Type B pancreatic cell (in vitro differentiated cells): ENCODE measurements around the gene SNRNP48. TPM values are rescaled to one million over a fixed set of nuclear protein-coding genes. Genes with fewer than 3 reads are reported as not detected.

ENCODE experiments used
- DNase-seq: peaks from one replicate; pipeline ENCODE4 v3.0.0; 2021; ENCODE audit warnings: mixed read lengths; ENCODE audit not compliant: unreplicated experiment; ENCODE audit errors: extremely low spot score
- H3K27ac Mint-ChIP-seq: 2 replicates; pipeline ENCODE4 v1.8.0; 2021; ENCODE audit warnings: mild to moderate bottlenecking, mixed read lengths
- H3K27me3 Mint-ChIP-seq: 2 replicates; pipeline ENCODE4 v1.8.0; 2021; ENCODE audit warnings: mixed read lengths
- H3K36me3 Mint-ChIP-seq: 2 replicates; pipeline ENCODE4 v1.8.0; 2021; ENCODE audit warnings: mixed read lengths
- H3K4me1 Mint-ChIP-seq: one replicate; pipeline ENCODE4 v1.8.0; 2021; ENCODE audit warnings: mixed read lengths; ENCODE audit not compliant: unreplicated experiment
- H3K4me3 Mint-ChIP-seq: 2 replicates; pipeline ENCODE4 v1.8.0; 2021; ENCODE audit warnings: mild to moderate bottlenecking, mixed read lengths
- H3K9me3 Mint-ChIP-seq: 2 replicates; pipeline ENCODE4 v1.8.0; 2021; ENCODE audit warnings: mixed read lengths
- total RNA-seq: library from RNA; stranded (reverse); gene quantifications from 2 replicates; pipeline ENCODE4 v1.2.1, GENCODE V29; 2021; ENCODE audit warnings: low replicate concordance
- TF ChIP-seq, protein P1 (sequence below): fragments of 200-600 bp; sonication (generic); conservative IDR thresholded peaks from 2 replicates; pipeline ENCODE4 v1.5.0; 2021; ENCODE audit warnings: antibody characterized with exemption, mild to moderate bottlenecking

The SNRNP48 gene
- total RNA-seq, 1 donor from 2014 or later: 21.5 TPM

DNA sequence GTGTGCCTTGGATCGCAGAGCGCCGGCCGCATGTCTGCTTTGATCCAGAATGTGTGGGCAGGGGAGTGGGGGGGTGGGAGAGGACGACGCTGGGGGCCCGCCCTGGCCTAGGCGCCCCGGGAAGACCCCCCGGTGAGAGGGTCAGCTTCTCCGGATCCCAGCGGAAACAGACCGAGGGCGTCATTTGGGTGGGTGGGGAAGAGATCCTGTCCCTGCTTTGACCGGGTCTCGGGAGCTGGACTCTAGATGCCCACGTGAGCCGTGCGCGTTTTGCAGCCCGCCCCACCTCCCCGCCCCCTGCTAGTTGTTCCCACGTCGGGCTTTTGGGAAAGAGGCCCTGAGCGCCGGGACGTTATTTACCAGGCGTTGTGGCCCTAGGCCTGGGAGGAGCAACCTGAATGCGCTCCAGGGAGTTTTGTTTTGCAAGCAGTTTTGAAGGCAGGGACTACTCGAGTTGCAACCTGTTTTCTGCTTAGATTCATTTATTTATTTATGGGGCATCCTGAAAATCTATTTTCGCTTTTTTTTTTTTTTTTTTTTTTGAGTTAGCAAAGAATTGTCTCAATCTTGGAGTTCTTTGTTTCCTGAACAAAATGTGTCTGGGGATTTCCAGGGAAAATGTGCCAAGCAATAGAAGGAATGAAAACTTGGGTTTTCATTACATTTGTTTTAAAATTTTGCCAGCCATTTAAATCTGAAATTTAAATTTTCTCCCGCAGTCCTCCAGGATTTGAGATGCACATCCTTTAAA is 46.9 kb upstream of the SNRNP48 start:
- Mint-ChIP-seq H3K4me3 (peak overlapping the region; percentile 92), H3K27me3 (peaks cover 9% of the 10 kb centered on the region), H3K27ac (peak overlapping the region; percentile 98), H3K9me3 (no peaks in the 10 kb centered on the region), H3K36me3 (peaks cover 19% of the 10 kb centered on the region), H3K4me1 (peaks cover 33% of the 10 kb centered on the region)
- TF ChIP-seq, protein P1, sequence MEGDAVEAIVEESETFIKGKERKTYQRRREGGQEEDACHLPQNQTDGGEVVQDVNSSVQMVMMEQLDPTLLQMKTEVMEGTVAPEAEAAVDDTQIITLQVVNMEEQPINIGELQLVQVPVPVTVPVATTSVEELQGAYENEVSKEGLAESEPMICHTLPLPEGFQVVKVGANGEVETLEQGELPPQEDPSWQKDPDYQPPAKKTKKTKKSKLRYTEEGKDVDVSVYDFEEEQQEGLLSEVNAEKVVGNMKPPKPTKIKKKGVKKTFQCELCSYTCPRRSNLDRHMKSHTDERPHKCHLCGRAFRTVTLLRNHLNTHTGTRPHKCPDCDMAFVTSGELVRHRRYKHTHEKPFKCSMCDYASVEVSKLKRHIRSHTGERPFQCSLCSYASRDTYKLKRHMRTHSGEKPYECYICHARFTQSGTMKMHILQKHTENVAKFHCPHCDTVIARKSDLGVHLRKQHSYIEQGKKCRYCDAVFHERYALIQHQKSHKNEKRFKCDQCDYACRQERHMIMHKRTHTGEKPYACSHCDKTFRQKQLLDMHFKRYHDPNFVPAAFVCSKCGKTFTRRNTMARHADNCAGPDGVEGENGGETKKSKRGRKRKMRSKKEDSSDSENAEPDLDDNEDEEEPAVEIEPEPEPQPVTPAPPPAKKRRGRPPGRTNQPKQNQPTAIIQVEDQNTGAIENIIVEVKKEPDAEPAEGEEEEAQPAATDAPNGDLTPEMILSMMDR: no peak
- no peak for DNase-seq

DNA sequence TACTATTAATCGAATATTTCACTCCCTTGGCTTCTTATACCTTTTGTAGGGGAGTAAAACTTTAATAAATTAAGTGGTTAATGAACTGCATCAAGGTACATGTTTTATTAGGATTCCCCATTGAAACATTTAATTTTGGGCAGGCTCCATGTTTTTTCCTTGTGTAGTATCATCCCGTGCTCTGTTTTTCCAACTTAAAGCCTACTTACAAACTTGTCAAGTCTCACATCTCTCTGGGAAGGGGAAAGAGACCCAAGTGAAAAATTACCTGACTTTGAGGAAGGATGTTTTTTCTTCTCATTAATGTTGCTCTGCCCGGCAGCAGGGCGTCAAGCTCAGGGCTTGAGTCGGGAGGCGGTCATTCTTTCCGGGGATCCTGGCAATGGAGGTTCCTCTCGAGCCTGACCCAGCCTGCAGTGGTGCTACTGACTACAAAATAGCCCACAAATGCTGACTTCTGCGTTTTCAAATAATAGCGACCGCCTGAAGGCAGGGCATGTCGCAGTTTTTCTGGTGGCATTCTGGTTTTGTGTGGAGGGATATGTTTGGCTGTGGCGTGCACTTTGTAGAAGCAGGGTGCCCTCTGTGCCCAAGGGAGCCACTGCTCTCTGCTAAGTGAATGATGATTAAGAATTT is 46.1 kb upstream of the SNRNP48 start:
- Mint-ChIP-seq H3K9me3 (no peaks in the 10 kb centered on the region), H3K4me3 (peak overlapping the region; percentile 92), H3K27me3 (peaks cover 4% of the 10 kb centered on the region), H3K4me1 (peaks cover 33% of the 10 kb centered on the region), H3K27ac (peak overlapping the region; percentile 94), H3K36me3 (peaks cover 26% of the 10 kb centered on the region)
- no peak for DNase-seq
- TF ChIP-seq, protein P1: no peak

GRCh38 chr6:7544597-7544996 is 45.4 kb upstream of the SNRNP48 start:
- TF ChIP-seq, protein P1: no peak
- H3K36me3 Mint-ChIP-seq: peaks cover 29% of the 10 kb centered on the region
- H3K4me1 Mint-ChIP-seq: peaks cover 37% of the 10 kb centered on the region
- peak overlapping the region; percentile 94 for H3K27ac Mint-ChIP-seq
- no peaks in the 10 kb centered on the region for H3K9me3 Mint-ChIP-seq
- no peak for DNase-seq
- peaks cover 4% of the 10 kb centered on the region for H3K27me3 Mint-ChIP-seq
- H3K4me3 Mint-ChIP-seq: peak overlapping the region; percentile 92

DNA sequence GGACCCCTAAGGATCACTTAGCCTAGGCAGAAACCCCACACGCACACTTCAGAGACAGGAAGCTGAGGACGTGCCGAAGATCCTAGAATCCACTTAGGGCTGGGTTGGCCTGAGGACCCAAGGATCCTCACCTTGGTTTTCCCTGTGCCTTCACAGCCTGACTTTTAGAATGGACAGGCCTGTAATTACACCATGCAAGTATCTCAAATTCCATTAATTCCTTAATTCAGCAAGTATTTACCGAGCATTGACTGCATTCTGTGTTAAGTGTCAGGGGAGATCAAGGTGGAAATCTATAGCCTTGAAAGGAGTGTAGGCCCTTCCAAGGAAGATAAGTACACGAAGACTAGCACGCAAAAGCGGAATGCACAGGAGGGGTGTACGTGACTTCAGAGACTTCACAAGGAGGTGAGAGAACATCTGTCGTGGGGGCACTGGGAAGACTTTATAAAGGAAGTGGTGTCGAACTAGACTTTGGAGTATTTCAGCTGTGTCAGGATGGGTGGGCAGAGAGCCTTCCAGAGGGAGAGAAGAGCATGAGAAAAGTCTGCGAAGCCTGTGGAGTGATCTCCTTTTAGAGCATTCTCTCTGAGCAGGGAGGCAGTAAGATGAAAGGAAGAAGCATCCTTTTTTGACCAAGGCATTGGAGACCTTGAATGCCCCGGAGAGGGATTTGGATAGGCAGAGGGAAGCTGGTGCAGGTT is 44.5 kb upstream of the SNRNP48 start:
- Mint-ChIP-seq H3K27me3 (peaks cover 4% of the 10 kb centered on the region), H3K4me3 (peak overlapping the region; percentile 92), H3K4me1 (peaks cover 37% of the 10 kb centered on the region), H3K9me3 (no peaks in the 10 kb centered on the region), H3K36me3 (peaks cover 31% of the 10 kb centered on the region), H3K27ac (peak overlapping the region; percentile 91)
- DNase-seq: no peak
- TF ChIP-seq, protein P1: no peak

- H3K4me3 Mint-ChIP-seq: peak overlapping the region; percentile 92
- no peak for DNase-seq
- H3K36me3 Mint-ChIP-seq: peaks cover 31% of the 10 kb centered on the region
- peaks cover 4% of the 10 kb centered on the region for H3K27me3 Mint-ChIP-seq
- peaks cover 37% of the 10 kb centered on the region for H3K4me1 Mint-ChIP-seq
- H3K9me3 Mint-ChIP-seq: no peaks in the 10 kb centered on the region
- TF ChIP-seq, protein P1: no peak
- peak overlapping the region; percentile 91 for H3K27ac Mint-ChIP-seq
These were observed 44.0 kb upstream of the SNRNP48 start for GRCh38 chr6:7546020-7546369.
